IPS DF 6.9 (cell line): Measurements from ENCODE around the gene PAFAH1B2.

Experiments
- DNase-seq: peaks from one replicate; pipeline ENCODE4 v3.0.0-alpha.2; 2013; ENCODE audit warnings: low read depth, low spot score
- H3K27ac ChIP-seq: one replicate; pipeline ENCODE4 v1.5.1; 2013; ENCODE audit warnings: low read length, control low read depth
- H3K27me3 ChIP-seq: 2 replicates; pipeline ENCODE4 v1.6.1; 2013; ENCODE audit warnings: mild to moderate bottlenecking, low read length; ENCODE audit not compliant: control insufficient read depth, insufficient read depth
- H3K36me3 ChIP-seq: 2 replicates; pipeline ENCODE4 v1.6.1; 2013; ENCODE audit warnings: low read length; ENCODE audit not compliant: control insufficient read depth, insufficient read depth
- H3K4me1 ChIP-seq: 2 replicates; pipeline ENCODE4 v1.6.1; 2013; ENCODE audit warnings: low read length; ENCODE audit not compliant: control insufficient read depth, insufficient read depth
- H3K4me3 ChIP-seq: 2 replicates; pipeline ENCODE4 v1.5.1; 2013; ENCODE audit warnings: mild to moderate bottlenecking, low read length
- H3K9me3 ChIP-seq: 2 replicates; pipeline ENCODE4 v1.6.1; 2013; ENCODE audit warnings: low read length, inconsistent platforms; ENCODE audit not compliant: control insufficient read depth, insufficient read depth
- WGBS: extraction: QIAGEN DNeasy Blood & Tissue Kit; methylation state at CpG from one replicate; pipeline ENCODE4 v1.1.7; 2013; ENCODE audit warnings: mixed read lengths, missing lambda C conversion rate; ENCODE audit not compliant: insufficient read length, insufficient coverage; 5-methylcytosine and 5-hydroxymethylcytosine counted together

The PAFAH1B2 gene

GRCh38 chr11:117175104-117175503 lies 31.0 kb downstream of the PAFAH1B2 start:
- H3K27ac ChIP-seq = no peak overlapping the region
- WGBS = no CpG with 5 or more reads among the region's 7 CpGs
- no peaks in the 10 kb centered on the region for H3K9me3 ChIP-seq
- H3K4me3 ChIP-seq = no peak overlapping the region
- H3K27me3 ChIP-seq = no peaks in the 10 kb centered on the region
- peaks cover 3% of the 10 kb centered on the region; the same call in 1 of the 2 replicates for H3K4me1 ChIP-seq
- peaks cover 3% of the 10 kb centered on the region; the same call in 1 of the 2 replicates for H3K36me3 ChIP-seq
- DNase-seq = no peak

GRCh38 chr11:117175781-117176180 lies 31.7 kb downstream of the PAFAH1B2 start:
- Histone ChIP-seq H3K27me3 (no peaks in the 10 kb centered on the region), H3K4me3 (no peak overlapping the region), H3K4me1 (peaks cover 3% of the 10 kb centered on the region; the same call in 1 of the 2 replicates), H3K27ac (no peak overlapping the region), H3K9me3 (no peaks in the 10 kb centered on the region), H3K36me3 (peaks cover 3% of the 10 kb centered on the region; the same call in 1 of the 2 replicates)
- DNase-seq = no peak
- WGBS = no CpG with 5 or more reads among the region's 5 CpGs

- H3K4me1 ChIP-seq = peaks cover 5% of the 10 kb centered on the region; the same call in 1 of the 2 replicates
- no peak overlapping the region for H3K27ac ChIP-seq
- no CpG with 5 or more reads among the region's 1 CpG for WGBS
- H3K27me3 ChIP-seq = no peaks in the 10 kb centered on the region
- H3K36me3 ChIP-seq = peaks cover 3% of the 10 kb centered on the region; the same call in 1 of the 2 replicates
- no peak for DNase-seq
- no peaks in the 10 kb centered on the region for H3K9me3 ChIP-seq
- H3K4me3 ChIP-seq = no peak overlapping the region
Observed at GRCh38 chr11:117176186-117176585, 32.1 kb downstream of the PAFAH1B2 start.

- Histone ChIP-seq H3K27ac (no peak overlapping the region), H3K4me3 (no peak overlapping the region; the same call in 1 of the 2 replicates), H3K36me3 (no peaks in the 10 kb centered on the region), H3K27me3 (no peaks in the 10 kb centered on the region), H3K9me3 (no peaks in the 10 kb centered on the region), H3K4me1 (peaks cover 5% of the 10 kb centered on the region; the same call in 1 of the 2 replicates)
- DNase-seq = no peak
- no CpG with 5 or more reads among the region's 10 CpGs for WGBS
Observed at GRCh38 chr11:117177534-117178209, 33.6 kb downstream of the PAFAH1B2 start.

- no peaks in the 10 kb centered on the region for H3K9me3 ChIP-seq
- H3K36me3 ChIP-seq = no peaks in the 10 kb centered on the region
- H3K27ac ChIP-seq = no peak within 1 kb of the TSS
- H3K4me3 ChIP-seq = peak within 1 kb of the TSS; percentile 71
- DNase-seq = peak; percentile 93
- H3K27me3 ChIP-seq = no peaks in the 10 kb centered on the region
- H3K4me1 ChIP-seq = peaks cover 5% of the 10 kb centered on the region; the same call in 1 of the 2 replicates
- no CpG with 5 or more reads among the region's 51 CpGs for WGBS
Observed at GRCh38 chr11:117178210-117179034, 34.3 kb downstream of the PAFAH1B2 start, which contains the start of gene SIDT2. Gene SIDT2 (plus strand): TSS chr11:117178743. CDS start chr11:117179264, 521 bp downstream.

GRCh38 chr11:117179048-117179999 lies 35.2 kb downstream of the PAFAH1B2 start:
- no peaks in the 10 kb centered on the region for H3K36me3 ChIP-seq
- no peak overlapping the region for H3K27ac ChIP-seq
- no peaks in the 10 kb centered on the region for H3K27me3 ChIP-seq
- H3K9me3 ChIP-seq = no peaks in the 10 kb centered on the region
- peak overlapping the region; percentile 71 for H3K4me3 ChIP-seq
- WGBS = no CpG with 5 or more reads among the region's 39 CpGs
- peaks cover 5% of the 10 kb centered on the region; the same call in 1 of the 2 replicates for H3K4me1 ChIP-seq
- DNase-seq = no peak

GRCh38 chr11:117180020-117180419 lies 35.9 kb downstream of the PAFAH1B2 start:
- H3K27ac ChIP-seq = no peak overlapping the region

GRCh38 chr11:117180661-117181585 lies 36.8 kb downstream of the PAFAH1B2 start:
- Histone ChIP-seq H3K27me3 (no peaks in the 10 kb centered on the region), H3K9me3 (no peaks in the 10 kb centered on the region), H3K36me3 (no peaks in the 10 kb centered on the region), H3K4me1 (peaks cover 5% of the 10 kb centered on the region; the same call in 1 of the 2 replicates), H3K4me3 (no peak overlapping the region), H3K27ac (no peak overlapping the region)
- DNase-seq = peak; percentile 82
- no CpG with 5 or more reads among the region's 22 CpGs for WGBS

More at GRCh38 chr11:117180020-117180419, 35.9 kb downstream of the PAFAH1B2 start:
- DNase-seq = no peak
- Histone ChIP-seq H3K4me3 (no peak overlapping the region), H3K4me1 (peaks cover 5% of the 10 kb centered on the region; the same call in 1 of the 2 replicates), H3K9me3 (no peaks in the 10 kb centered on the region), H3K36me3 (no peaks in the 10 kb centered on the region), H3K27me3 (no peaks in the 10 kb centered on the region)
- no CpG with 5 or more reads among the region's 4 CpGs for WGBS
